HG02759 (cell line): Measurements from ENCODE around the gene SUFU.
A peak's percentile ranks its signal among the peaks of the same experiment; 100 is the strongest.

Experiments used
- ATAC-seq: cut with Tn5 transposase; IDR thresholded peaks from one replicate; pipeline ENCODE4 v1.9.1; 2021; ENCODE audit warnings: mild to moderate bottlenecking, moderate library complexity; ENCODE audit not compliant: unreplicated experiment

Gene SUFU

GRCh38 chr10:102593074-102593803 lies 89.5 kb downstream of the SUFU start:
- no peak for ATAC-seq

DNA sequence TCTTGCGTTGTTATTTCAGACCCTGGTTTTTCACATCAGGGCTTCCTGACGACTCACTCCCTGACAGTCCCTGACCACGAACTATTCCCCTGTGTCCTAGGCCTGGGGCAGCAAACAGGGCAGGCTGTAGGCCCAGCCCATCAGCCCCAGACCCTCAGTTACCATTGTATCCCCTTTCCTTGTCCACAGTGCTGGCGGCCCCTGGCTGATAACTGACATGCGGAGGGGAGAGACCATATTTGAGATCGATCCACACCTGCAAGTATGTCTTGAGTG lies 90.0 kb downstream of the SUFU start:
- ATAC-seq: no peak

DNA sequence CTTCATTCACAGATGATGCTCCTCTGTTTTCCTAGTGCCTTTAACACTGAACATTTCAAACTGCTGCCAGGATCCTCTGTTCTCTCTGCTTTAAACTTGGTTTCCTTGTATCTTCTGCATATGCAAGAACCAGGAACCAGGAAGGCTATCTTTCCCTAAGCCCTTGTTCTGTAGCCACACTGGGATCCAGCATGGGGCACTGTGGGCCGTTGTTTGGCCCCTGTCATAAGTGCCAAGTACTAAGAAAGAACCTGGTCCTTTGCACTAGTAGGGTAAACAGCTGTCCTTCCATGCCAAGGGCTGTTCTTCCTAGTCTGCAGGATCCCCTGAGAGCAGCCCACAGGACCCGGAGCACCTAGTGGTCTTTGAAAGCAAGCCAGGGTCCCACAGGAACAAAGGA lies 91.5 kb downstream of the SUFU start:
- no peak for ATAC-seq

GRCh38 chr10:102595897-102596296 lies 92.1 kb downstream of the SUFU start:
- no peak for ATAC-seq

GRCh38 chr10:102596506-102596971 lies 92.8 kb downstream of the SUFU start:
- no peak for ATAC-seq

DNA sequence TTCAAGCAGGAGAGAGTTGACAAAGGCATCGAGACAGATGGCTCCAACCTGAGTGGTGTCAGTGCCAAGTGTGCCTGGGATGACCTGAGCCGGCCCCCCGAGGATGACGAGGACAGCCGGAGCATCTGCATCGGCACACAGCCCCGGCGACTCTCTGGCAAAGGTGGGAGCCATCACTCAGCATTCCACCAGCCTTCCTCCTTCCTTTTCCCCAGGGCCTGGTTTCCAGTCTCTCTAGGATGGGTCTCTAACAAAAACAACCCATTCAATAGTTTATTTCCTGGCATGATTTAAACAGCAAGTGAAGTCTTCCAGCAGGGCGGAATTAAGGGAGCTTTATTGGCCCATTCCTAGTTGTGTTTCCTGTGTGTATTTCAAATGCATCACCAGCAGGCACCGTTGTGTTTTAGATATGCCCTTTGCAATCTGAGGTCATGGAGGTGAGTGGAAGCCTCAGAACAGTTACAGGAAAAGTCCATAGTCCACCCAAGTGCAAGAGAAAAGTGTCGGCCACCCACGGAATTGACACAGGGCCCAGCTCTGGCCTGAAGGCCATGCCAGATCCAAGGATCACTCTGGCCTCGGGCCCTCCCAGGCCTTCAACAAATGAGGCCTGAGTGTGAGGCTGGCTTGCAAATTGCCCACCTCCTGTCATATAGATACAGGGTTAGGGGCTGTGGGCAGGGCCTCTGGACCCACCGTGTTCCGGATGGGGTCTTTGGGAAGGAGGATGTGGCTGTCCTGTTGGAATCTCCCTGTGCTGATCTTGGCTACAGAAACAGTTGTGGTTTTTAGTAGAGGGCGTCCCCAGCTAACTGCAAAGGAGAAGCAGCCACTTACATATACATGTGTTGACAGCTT lies 93.6 kb downstream of the SUFU start:
- ATAC-seq: no peak

DNA sequence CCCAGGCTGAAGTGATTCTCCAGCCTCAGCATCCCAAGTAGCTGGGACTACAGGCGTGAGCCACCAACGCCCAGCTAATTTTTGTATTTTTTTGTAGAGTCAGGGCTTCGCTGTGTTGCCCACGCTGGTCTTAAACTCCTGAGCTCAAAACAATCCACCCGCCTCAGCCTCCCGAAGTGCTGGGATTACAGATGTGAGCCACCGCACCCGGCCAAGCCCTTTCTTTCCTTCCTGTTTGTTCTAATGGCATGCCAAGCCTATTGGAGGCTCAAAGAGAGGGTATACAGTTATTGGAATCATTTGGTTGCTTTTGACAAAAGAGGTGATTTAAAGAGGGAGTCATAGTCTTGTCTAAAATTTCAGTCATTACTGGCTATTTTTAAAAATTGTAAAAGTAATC lies 94.5 kb downstream of the SUFU start:
- ATAC-seq: no peak

DNA sequence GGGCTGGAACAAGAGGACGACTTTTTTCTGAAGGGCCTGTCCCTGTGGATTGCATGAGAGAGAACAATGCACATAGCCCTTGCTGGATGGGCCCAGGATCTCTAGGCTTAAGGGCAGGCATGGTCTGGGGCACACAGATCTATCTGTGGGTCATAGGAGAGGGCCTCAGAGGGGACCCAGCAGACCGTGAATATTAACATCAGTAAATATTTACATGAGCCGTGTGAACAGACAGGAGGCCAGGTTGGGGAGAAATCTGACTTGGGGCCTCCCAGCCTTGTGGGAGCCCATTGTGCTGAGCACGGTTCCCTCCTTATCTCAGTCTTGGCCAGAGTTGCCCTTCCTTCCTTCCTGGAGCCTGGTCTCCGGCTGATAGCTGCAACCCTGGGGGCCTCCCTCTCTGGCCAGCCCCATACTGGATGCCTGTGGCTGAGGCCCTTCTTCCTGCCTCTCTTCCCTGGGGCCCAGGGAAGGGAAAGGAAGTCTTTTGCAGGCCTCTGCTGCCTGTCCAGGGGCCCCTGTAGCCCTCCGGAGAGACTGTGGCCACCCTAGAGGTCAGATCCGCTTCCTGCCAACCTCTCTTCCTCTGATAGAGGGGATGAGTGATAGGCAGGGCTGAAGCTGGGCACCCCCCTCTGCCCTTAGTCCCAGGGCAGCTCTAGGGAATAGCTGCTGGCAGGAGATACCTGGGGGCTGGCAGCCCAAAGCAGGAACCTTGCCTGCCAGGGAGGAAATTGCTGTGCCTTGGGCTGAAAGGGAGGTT lies 96.0 kb downstream of the SUFU start:
- ATAC-seq: no peak

DNA sequence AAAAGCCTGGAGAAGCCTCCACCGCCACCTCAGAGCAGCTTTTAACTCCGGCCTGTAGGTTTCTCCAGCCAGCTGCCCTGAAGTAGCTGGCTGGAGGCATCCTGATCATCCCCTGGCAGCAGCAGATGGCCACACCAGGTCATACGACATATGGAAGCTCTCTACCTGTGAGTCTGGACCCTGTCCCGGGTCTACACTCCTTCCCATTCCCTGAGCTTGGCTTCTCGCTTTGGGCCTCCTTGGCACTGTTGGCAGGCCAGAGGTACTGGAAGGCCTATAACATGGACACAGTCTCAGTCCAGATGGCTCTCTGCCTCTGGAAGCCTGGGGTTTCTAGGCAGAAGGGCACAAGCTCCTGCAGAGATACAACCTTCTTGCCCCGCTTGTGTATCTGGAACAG lies 97.0 kb downstream of the SUFU start:
- no peak for ATAC-seq

GRCh38 chr10:102601639-102602038 lies 97.9 kb downstream of the SUFU start:
- ATAC-seq: no peak

GRCh38 chr10:102602272-102603045 lies 98.7 kb downstream of the SUFU start:
- no peak for ATAC-seq

DNA sequence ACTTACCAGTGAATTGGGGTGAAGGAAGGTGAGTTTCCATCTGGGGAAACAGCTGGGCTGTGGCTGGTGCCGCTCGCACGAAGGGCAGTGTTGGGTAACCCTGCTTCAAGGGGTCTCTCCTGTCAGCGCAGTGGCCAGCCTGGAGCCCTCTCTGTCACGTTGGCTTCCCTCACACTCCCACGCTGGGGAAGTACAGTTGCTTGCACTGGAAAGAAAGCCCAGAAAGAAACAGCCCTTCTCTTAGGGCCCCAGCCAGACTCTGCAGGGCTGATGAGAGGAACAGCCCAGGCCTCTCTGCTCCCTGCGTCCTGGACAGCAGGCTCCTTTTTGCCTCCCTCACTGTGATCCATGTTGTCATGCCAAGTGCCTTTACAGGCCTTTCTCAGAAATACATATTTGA lies 100.2 kb downstream of the SUFU start:
- ATAC-seq: no peak

- no peak for ATAC-seq
These were observed 100.7 kb downstream of the SUFU start for GRCh38 chr10:102604439-102604841.

GRCh38 chr10:102605712-102606111 lies 101.9 kb downstream of the SUFU start:
- no peak for ATAC-seq

DNA sequence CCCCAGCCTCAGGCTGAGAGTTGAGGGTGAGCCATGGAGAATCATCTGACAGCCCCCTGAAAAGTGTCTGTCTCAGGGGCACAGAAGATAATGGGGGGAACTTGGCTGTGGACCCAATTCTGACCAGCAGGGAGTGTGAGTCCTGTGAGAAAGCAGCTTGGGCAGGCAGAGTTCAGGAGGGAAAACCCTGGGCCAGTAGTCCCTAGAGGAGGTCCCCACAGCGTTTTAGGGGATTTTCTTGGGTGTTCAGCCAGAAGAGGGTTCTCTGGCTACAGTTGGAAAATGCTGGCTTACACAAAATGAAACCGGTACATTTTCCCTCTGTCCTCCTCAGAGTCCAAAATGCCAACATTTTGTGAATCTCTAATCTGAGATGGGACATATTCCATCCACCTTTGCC lies 104.7 kb downstream of the SUFU start:
- peak; percentile 47 for ATAC-seq

DNA sequence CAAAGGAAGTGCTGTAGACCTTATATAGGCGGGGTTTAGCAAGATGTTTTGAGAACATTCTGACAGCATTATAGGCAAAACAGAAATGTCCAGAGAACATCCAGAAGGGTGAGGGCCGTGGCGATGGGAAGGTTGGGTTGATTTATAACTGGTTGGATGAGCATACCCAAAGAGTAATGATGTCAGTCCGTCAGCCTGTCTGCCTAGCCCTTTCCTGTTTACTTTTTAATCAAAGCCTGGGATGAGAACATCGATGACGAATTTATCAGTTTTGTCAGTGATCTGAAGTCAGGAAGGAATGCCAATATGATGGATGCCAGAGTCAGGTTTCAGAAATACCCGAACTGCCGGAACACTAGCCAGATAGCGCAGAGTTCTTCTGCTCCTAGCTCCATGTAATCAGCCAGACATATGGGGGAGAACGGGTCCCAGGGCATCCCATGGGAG lies 106.7 kb downstream of the SUFU start:
- no peak for ATAC-seq

DNA sequence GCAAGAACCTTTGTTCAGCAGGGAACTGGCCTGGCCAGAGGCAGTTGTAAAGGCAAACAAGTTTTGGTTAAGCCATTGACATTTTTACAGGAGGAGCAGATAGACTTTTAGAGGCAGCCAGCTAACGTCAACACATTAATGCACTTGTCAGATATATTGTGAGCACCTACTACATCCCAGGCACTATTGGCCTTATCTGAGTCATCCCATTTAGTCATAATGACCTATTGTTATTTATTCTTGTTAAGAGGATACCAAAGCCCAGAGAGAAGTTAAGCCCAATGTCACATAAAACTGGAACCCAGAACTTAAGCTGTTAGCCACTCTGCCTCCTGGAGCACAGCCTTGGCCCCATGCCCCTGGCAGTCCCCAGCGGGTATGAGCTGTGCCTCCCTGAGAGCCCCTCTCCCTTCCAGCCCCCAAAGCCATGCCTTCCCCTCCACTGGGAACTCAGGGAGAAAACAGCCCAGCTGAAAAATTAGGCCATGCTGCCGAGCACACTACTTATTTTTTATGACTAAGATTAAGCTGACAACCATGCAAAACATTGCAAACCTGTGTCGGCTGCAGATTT lies 107.8 kb downstream of the SUFU start:
- ATAC-seq: no peak

GRCh38 chr10:102612964-102613275 lies 109.1 kb downstream of the SUFU start:
- no peak for ATAC-seq

GRCh38 chr10:102613286-102613685 lies 109.5 kb downstream of the SUFU start:
- no peak for ATAC-seq

- no peak for ATAC-seq
These were observed 110.0 kb downstream of the SUFU start for GRCh38 chr10:102613785-102614184.

GRCh38 chr10:102614888-102615287 lies 111.1 kb downstream of the SUFU start:
- no peak for ATAC-seq
